A549 (cell line): ENCODE data around the gene SLC39A11.

ENCODE experiments used
- CEBPB ChIP-seq, 2 experiments: fragments of >200 bp in 1 of 2; sonication (Bioruptor Twin) in 1 of 2; formaldehyde crosslinking in 1 of 2; IDR thresholded peaks; 2 replicates each; pipeline ENCODE4 v1.6.1; 2012 to 2016
- EHMT2 ChIP-seq: fragments of 200-600 bp; sonication (generic); IDR thresholded peaks from 2 replicates; pipeline ENCODE4 v1.6.1; 2016; ENCODE audit warnings: antibody characterized with exemption, low read depth, mild to moderate bottlenecking, moderate library complexity
- HOXB13 ChIP-seq: fragments of 250-450 bp; sonication (Bioruptor Pico); IDR thresholded peaks from 2 replicates; pipeline ENCODE4 v1.5.0; 2020; ENCODE audit warnings: low read depth, mild to moderate bottlenecking, moderate library complexity
- JUN ChIP-seq, 2 experiments: fragments of >200 bp; sonication (Bioruptor Twin); formaldehyde crosslinking; IDR thresholded peaks; 2 replicates in 1 of 2; 3 replicates in 1 of 2; pipeline ENCODE4 v1.6.1; 2016 to 2017
- MYC ChIP-seq: IDR thresholded peaks from 2 replicates; pipeline ENCODE4 v1.6.1; 2012; ENCODE audit warnings: mild to moderate bottlenecking, inconsistent platforms, low read length, improper control_type of control experiment, borderline replicate concordance
- POLR2A ChIP-seq: IDR thresholded peaks from 2 replicates; pipeline ENCODE4 v1.6.1; 2012; ENCODE audit warnings: mild to moderate bottlenecking, low read length
- RFX5 ChIP-seq: fragments of 450-650 bp; IDR thresholded peaks from 2 replicates; pipeline ENCODE4 v1.7.1; 2014; ENCODE audit warnings: antibody characterized with exemption, mild to moderate bottlenecking, moderate library complexity
- ZFP36 ChIP-seq: fragments of 450-650 bp; IDR thresholded peaks from 2 replicates; pipeline ENCODE4 v1.6.1; 2014; ENCODE audit warnings: borderline replicate concordance; ENCODE audit not compliant: partially characterized antibody
- TF ChIP-seq, protein P1 (sequence below): fragments of >200 bp; sonication (Bioruptor Twin); formaldehyde crosslinking; IDR thresholded peaks from 3 replicates; pipeline ENCODE4 v1.5.1; 2016
- TF ChIP-seq, protein P2 (sequence below): IDR thresholded peaks from 2 replicates; pipeline ENCODE4 v1.6.1; 2012

DNA sequence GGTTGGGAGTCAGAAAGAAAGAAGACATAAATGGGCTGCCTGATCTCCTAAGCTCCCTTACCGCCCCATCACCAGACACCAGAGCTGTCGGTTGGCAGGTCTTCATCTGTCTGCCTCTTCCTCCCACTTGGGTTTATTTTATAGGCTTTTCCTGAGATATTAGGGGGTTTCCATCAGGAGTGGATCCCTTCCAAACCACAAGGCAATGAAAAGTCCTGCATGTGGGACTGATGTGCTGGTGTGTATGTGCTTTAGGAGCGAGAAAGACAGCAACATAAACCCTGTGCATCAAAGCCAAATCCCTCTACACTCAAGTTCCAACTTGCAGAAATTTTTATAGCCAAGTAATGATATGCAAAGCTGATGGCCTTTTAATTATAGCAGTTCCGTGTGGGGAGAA lies 389.5 kb downstream of the SLC39A11 start:
- no peak for TF ChIP-seq JUN (IDR thresholded peaks at IDR 0.05)
- no peak for TF ChIP-seq HOXB13
- no peak for TF ChIP-seq RFX5
- TF ChIP-seq MYC: no peak
- TF ChIP-seq ZFP36: no peak
- TF ChIP-seq, protein P1, sequence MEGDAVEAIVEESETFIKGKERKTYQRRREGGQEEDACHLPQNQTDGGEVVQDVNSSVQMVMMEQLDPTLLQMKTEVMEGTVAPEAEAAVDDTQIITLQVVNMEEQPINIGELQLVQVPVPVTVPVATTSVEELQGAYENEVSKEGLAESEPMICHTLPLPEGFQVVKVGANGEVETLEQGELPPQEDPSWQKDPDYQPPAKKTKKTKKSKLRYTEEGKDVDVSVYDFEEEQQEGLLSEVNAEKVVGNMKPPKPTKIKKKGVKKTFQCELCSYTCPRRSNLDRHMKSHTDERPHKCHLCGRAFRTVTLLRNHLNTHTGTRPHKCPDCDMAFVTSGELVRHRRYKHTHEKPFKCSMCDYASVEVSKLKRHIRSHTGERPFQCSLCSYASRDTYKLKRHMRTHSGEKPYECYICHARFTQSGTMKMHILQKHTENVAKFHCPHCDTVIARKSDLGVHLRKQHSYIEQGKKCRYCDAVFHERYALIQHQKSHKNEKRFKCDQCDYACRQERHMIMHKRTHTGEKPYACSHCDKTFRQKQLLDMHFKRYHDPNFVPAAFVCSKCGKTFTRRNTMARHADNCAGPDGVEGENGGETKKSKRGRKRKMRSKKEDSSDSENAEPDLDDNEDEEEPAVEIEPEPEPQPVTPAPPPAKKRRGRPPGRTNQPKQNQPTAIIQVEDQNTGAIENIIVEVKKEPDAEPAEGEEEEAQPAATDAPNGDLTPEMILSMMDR: no peak
- no peak for TF ChIP-seq CEBPB (IDR thresholded peaks at IDR 0.05)
- no peak; the same call in 1 of the 2 replicates for TF ChIP-seq EHMT2
- no peak for TF ChIP-seq POLR2A
- TF ChIP-seq, protein P2, sequence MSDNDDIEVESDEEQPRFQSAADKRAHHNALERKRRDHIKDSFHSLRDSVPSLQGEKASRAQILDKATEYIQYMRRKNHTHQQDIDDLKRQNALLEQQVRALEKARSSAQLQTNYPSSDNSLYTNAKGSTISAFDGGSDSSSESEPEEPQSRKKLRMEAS: peak; percentile 10; the same call in 1 of the 2 replicates
